HG03066 (cell line): ENCODE measurements around the gene PPP1R14C.

Experiments
- ATAC-seq: cut with Tn5 transposase; IDR thresholded peaks from one replicate; pipeline ENCODE4 v1.9.1; 2021; ENCODE audit warnings: low read depth; ENCODE audit not compliant: unreplicated experiment

Gene PPP1R14C

DNA sequence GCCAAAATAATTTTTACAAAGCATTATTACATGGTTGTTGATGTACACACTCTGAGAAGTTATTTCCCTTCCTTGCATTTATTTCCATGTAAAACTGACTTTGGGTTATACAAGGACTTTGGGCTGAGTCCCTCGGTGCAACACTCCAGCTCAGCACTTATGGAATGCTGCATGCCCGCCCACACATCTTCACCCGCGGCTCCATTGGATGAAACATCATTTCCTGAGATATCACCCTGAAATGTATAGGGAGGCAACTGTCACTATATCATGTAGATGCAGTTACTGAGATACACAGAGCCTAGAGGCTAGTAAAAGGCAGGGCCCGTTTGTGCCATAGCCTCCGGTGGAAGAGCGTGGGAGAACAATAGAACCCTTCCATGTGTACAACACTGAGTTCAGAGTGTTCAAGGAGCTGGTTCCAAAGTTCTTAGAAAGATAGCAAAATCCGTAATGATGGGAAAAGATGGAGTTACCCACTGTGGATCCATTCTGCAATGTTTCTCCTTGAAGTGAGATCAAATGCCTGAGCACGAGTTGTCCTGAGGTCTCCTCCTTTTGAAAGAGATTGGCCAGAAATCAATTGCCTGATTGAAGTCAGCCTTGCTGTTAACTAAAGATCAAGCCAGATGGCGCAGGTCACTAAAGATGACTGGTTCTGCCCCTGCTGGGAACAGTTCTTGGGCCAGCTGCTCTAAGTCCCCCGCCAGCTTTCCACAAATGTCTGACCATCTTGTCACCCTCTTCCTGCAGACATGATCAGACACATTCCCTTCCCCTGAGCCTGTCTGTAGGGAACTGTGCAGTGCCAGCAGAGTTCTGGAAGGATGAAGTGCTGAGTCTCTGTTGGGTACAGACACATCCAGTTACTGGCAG lies 125.1 kb downstream of the PPP1R14C start:
- no peak for ATAC-seq

DNA sequence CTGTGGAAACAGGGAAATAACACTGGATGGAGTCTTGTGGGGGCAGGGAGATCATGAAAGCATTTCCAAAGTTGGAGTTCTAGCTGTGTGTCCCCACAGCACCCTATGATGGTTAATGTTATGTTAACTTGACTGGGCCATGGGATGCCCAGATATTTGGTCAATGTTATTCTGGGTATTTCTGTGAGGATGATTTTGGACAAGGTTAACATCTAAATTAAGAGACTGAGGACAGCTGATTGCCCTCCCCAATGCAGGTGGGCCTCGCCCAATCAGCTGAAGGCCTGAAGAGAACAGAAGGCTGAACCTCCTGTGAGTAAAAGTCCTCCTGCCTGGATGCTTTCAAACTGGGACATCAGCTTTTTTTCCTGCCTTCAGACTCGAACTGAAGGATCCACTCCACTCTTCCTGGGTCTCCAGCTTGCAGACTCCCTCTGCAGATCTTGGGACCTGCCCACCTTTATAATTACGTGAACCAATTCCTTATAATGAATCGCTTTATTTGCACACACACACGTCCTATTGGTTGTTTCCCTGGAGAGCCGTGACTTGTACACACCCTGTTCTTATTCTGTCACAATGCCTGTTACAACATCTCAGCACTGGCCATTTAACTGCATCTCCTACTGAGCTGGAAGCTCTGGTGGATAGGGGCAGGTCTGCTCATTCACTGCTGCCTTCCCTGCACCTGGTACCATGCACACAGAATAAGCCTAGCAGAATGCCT lies 126.4 kb downstream of the PPP1R14C start:
- no peak for ATAC-seq

GRCh38 chr6:150269857-150270223 lies 127.0 kb downstream of the PPP1R14C start:
- ATAC-seq = no peak

- ATAC-seq = no peak
Observed at GRCh38 chr6:150270330-150271052, 127.6 kb downstream of the PPP1R14C start.

GRCh38 chr6:150271172-150271500 lies 128.3 kb downstream of the PPP1R14C start:
- ATAC-seq = no peak

GRCh38 chr6:150271501-150272263 lies 128.8 kb downstream of the PPP1R14C start:
- ATAC-seq = no peak

DNA sequence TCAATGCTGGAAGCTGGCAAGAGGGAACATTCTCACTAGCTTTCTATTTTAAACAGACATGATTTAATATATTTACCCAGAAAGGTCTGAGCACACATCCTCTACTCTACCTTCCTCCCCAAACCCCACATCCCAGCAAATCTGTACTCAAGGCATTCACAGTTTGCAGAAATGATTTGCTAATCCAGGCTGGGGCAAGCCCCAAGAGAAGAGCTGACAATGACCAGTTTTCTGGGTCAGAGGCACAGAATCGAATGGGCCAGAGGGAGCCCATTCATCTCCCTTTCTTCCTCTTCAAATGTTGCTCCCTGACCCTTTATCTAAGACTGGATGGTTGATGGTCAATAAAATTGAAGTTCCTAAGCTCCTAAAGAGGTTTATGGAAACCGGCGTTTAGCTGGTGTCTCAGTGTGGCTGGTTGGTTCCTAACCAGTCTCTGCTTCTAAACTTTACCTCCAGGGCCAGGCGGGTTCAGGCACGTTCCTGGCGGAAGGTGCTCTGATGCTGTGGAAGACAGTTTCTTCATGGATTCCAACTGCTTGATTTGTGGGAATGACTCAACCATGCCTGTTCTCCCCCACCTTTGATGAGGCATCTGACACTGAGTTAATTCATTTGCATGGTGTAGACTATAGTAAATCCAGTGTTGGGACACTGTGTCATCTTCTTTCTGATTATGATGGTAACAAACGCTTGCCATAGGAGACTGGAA lies 129.6 kb downstream of the PPP1R14C start:
- ATAC-seq = no peak

GRCh38 chr6:150272976-150273315 lies 130.1 kb downstream of the PPP1R14C start:
- no peak for ATAC-seq

DNA sequence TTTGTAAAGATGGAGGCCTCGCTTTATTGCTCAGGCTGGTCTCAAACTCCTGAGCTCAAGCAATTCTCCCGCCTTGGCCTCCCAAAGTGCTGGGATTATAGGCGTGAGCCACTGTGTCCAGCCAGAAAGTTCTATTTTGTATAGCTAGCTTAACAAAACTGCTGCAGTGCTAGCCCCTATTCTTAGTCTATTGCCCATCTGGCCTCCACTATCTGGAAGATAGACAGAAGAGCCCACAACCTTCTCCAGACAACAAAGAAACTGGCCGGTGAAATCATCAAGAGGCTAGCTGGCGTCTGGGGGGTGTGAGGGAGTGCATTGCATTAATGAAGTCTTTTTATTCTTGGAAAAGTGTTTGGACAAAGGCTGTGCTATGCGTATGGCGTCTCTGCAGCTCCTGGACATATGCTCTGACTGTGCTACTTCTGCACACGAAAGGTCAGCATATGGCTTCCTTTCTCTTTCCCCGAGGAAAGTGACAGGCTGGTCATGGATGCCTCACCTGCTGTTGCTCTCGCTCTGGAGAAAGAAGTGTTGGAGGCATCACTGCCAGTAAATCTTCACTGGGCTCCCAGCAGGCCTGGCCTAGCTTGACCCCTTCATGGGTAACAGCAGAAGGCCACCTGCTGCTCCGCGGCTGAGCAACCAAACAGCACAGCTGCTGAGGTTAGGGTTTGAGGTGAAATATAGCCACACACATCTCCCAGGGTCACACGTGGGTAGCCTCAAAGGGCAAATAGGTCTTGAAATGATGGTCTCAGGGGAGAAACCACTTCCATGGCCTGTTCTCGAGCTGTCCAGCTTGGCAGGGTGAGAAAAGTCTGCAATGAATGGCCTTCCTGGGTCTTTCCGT lies 130.8 kb downstream of the PPP1R14C start:
- ATAC-seq = no peak

DNA sequence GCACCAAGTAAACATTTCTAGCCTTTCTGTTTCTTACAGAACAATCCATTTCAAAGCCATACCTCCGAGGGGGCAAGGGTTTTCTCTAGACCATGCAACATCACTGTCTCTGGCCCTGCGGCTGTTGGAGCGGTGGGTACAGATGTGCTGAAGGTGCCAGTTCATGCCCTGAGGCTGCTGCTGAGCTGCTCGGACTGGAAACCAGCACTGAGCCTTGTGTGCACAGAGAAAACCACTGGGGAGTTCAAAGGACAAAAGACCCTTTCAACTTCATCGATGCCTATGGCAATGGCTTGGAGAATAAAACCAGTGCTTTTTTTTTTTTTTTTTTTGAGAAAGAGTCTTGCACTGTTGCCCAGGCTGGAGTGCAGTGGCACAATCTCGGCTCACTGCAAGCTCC lies 132.6 kb downstream of the PPP1R14C start:
- ATAC-seq = no peak

GRCh38 chr6:150276168-150276936 lies 133.5 kb downstream of the PPP1R14C start:
- no peak for ATAC-seq

GRCh38 chr6:150276937-150277742 lies 134.3 kb downstream of the PPP1R14C start:
- no peak for ATAC-seq

- ATAC-seq = no peak
Observed at GRCh38 chr6:150279533-150279932, 136.7 kb downstream of the PPP1R14C start.

- ATAC-seq = no peak
Observed at GRCh38 chr6:150280703-150281102, 137.9 kb downstream of the PPP1R14C start.

GRCh38 chr6:150281767-150282166 lies 138.9 kb downstream of the PPP1R14C start:
- ATAC-seq = no peak

GRCh38 chr6:150282806-150283205 lies 140.0 kb downstream of the PPP1R14C start:
- no peak for ATAC-seq

- no peak for ATAC-seq
Observed at GRCh38 chr6:150286460-150286859, 143.6 kb downstream of the PPP1R14C start.

GRCh38 chr6:150286912-150287311 lies 144.1 kb downstream of the PPP1R14C start:
- ATAC-seq = no peak
